Measurements from ENCODE around the gene PSMD1. TPM values are rescaled to one million over a fixed set of nuclear protein-coding genes. Genes with fewer than 3 reads are reported as not detected.

Gene PSMD1
- total RNA-seq, 1 donor from 2014 or later = 55.3 TPM

DNA sequence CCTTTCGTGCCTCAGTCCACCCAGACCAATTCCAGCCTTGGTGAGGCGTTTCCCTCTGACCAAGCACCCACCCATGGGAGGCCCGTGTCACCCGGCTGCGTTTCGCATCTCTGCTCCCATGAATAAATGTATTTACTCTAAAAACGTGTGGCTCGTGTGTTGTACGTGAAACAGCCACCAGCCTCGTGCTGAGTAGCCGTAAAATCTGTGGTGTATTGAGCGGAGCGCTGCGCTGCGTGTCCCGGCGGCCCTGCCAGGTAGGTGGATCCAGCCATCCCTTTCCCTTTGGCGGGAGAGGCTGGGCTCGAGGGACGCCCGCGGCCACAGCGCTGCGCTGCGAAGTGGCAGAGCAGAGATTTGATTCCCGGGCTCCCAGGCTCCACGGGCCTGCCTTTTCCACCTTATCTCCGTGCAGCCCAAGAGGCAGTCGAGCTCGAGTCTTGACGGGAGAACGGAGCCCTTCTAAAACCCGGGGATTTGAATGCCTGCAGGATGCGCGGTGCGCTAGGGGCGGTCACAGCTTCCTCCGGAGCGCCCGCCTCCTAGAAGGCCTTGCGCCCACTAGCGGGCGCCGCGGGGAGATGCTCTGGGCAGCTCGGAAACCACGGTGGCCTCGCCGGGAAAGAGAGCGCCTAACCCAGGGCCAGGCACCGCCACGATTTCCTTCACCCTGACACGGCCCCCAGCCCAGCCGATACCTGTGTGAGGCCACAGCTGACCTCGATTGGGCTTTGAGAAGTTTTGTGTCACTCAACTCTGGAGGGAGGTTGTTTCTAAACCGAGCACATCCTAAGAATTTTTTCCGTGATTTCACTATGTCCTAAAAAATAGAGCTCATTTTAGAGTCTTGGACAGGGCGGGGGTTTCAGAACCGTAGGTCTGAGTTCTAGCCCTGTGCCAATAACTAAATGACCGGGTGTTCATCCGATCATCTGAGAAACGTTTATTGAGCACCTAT, 3.9 kb upstream of the PSMD1 start:
- ATAC-seq (peak; percentile 86 to 87), DNase-seq (peak; percentile 91)
- Histone ChIP-seq H3K4me3 (peak overlapping the region; percentile 74), H3K27ac (peak overlapping the region; percentile 42), H3K9me3 (no peaks in the 10 kb centered on the region), H3K4me1 (peaks cover 19% of the 10 kb centered on the region), H3K36me3 (no peaks in the 10 kb centered on the region), H3K27me3 (ENCODE audit: low read depth) (no peaks in the 10 kb centered on the region)
- intact Hi-C loops (cut with DNase I) = no loop called here
- TF ChIP-seq, protein P1, sequence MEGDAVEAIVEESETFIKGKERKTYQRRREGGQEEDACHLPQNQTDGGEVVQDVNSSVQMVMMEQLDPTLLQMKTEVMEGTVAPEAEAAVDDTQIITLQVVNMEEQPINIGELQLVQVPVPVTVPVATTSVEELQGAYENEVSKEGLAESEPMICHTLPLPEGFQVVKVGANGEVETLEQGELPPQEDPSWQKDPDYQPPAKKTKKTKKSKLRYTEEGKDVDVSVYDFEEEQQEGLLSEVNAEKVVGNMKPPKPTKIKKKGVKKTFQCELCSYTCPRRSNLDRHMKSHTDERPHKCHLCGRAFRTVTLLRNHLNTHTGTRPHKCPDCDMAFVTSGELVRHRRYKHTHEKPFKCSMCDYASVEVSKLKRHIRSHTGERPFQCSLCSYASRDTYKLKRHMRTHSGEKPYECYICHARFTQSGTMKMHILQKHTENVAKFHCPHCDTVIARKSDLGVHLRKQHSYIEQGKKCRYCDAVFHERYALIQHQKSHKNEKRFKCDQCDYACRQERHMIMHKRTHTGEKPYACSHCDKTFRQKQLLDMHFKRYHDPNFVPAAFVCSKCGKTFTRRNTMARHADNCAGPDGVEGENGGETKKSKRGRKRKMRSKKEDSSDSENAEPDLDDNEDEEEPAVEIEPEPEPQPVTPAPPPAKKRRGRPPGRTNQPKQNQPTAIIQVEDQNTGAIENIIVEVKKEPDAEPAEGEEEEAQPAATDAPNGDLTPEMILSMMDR (IDR thresholded peaks at IDR 0.05) = peak; percentile 97

DNA sequence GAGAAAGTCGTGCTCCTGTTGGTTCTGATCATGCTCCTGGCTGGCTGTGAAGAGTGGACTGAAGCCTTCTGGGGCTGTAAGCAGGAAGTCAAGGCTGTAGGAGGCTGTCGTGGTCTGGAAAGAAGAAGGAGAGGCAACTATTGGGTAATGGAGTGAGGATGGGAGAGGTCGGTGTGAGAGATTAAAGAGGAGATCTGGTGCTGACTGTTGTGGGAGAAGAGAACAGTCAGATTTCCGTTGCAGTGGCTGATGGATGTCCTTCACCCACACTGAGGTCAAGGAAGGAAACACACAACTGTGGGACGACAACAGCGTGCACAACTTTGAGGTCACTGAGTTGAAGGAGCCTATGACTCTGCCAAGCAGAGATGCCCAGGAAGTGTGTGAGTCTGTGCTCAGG, 2.8 kb upstream of the PSMD1 start:
- Histone ChIP-seq H3K9me3 (no peaks in the 10 kb centered on the region), H3K4me1 (peaks cover 30% of the 10 kb centered on the region), H3K27ac (no peak overlapping the region), H3K27me3 (ENCODE audit: low read depth) (no peaks in the 10 kb centered on the region), H3K36me3 (no peaks in the 10 kb centered on the region), H3K4me3 (no peak overlapping the region)
- intact Hi-C loops (cut with DNase I) = no loop called here
- ATAC-seq (no peak), DNase-seq (no peak)
- TF ChIP-seq, protein P1 (IDR thresholded peaks at IDR 0.05) = no peak

DNA sequence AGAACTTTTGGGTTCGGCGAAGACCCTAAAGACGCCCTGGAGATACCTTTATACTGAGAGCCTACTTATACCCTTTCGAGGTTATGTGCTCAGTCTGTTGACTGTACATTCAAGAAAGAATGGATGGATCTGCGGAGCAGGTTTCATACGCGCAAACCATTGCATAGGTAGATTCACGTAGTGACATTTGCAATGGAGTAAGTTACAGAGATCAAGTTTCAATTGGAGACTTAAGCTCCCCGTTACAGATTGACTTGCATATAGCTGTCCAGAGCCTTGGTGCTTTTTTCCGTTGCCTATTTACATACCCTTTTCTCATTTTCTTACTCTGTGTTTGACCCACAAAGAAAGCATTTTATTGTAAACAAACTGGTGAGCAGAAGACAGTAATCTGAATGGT, 923 bp downstream of the PSMD1 start:
- DNase-seq (no peak), ATAC-seq (no peak)
- intact Hi-C loops (cut with DNase I) = no loop called here
- Histone ChIP-seq H3K27me3 (ENCODE audit: low read depth) (no peaks in the 10 kb centered on the region), H3K36me3 (peaks cover 15% of the 10 kb centered on the region), H3K9me3 (no peaks in the 10 kb centered on the region), H3K4me1 (peaks cover 30% of the 10 kb centered on the region), H3K4me3 (peak overlapping the region; percentile 99), H3K27ac (peak overlapping the region; percentile 96)
- TF ChIP-seq, protein P1 (IDR thresholded peaks at IDR 0.05) = no peak

DNA sequence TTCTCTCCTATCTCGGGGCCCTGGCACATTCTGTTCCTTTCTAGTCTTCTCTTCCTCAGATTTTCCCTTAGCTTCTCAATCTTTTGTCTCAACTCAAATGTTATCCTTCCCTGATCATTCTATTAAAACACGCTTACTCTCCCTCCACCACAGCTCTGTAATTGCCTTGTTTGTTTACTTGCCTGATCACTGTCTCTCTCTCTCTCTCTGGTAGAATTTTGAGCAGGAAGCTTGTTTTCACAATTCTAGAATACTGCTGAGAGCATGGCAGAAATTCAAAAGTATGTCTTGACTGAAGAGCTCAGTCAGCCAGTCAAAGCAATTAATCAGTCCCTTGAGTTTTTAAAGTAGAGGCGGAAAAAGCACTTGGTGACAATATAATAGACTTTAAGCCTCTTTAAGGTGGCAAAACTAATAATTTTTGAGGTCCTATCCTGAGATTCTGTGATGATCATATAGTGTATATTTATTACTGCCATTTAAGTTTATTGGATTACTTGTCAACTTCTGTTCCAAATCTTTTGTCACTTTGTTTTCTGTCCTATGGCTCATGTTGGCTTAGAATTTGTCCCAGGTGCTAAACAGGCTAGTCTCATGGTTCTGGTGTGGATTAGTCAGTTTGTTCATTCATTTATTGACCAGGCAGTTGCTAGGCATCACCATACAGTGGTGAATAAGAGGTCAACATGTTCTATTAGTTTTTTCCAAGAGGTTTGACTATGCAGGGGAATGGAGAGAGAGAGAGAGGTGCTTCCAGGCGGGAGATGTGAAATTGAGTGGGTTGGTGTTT, 2.3 kb downstream of the PSMD1 start:
- H3K27ac ChIP-seq = peak overlapping the region; percentile 5
- H3K9me3 ChIP-seq = no peaks in the 10 kb centered on the region
- intact Hi-C loops (cut with DNase I) = no loop called here
- peaks cover 24% of the 10 kb centered on the region for H3K4me1 ChIP-seq
- DNase-seq = no peak
- no peaks in the 10 kb centered on the region for H3K27me3 ChIP-seq (ENCODE audit: low read depth)
- no peak for ATAC-seq
- TF ChIP-seq, protein P1 (IDR thresholded peaks at IDR 0.05) = no peak
- peaks cover 29% of the 10 kb centered on the region for H3K36me3 ChIP-seq
- no peak overlapping the region for H3K4me3 ChIP-seq

DNA sequence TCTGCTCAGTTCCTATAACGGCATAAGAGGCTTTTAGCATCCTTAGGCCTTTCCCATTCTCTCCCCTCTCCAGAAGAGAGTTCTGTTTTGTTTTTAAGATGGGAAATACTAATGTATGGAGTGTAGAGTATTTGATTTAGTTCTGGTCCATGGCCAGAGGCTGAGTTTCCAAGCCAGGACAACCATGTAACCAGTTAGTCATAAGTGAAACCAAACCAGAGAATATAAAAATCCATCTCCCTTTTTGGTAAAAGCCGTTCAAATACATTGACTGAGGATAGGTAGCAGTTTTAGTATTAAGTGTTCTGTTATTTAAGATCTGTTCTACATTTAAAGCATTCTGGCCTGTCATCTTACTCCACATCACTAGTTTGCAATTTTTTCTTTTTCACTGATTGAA, 3.1 kb downstream of the PSMD1 start:
- no peaks in the 10 kb centered on the region for H3K9me3 ChIP-seq
- no peak overlapping the region for H3K4me3 ChIP-seq
- H3K4me1 ChIP-seq = peaks cover 24% of the 10 kb centered on the region
- no peak overlapping the region for H3K27ac ChIP-seq
- no peaks in the 10 kb centered on the region for H3K27me3 ChIP-seq (ENCODE audit: low read depth)
- DNase-seq (no peak), ATAC-seq (no peak)
- TF ChIP-seq, protein P1 (IDR thresholded peaks at IDR 0.05) = no peak
- H3K36me3 ChIP-seq = peaks cover 37% of the 10 kb centered on the region
- intact Hi-C loops (cut with DNase I) = no loop called here

All from lower lobe of right lung (tissue), 2 donors.